ENCODE data around the gene SRRM3. TPM values are rescaled to one million over a fixed set of nuclear protein-coding genes. Genes with fewer than 3 reads are reported as not detected.
A peak's percentile ranks its signal among the peaks of the same experiment; 100 is the strongest.

SRRM3 gene
- polyA plus RNA-seq, 1 of the 3 experiments (the other 2 are of a cell fraction): 2.7 TPM

DNA sequence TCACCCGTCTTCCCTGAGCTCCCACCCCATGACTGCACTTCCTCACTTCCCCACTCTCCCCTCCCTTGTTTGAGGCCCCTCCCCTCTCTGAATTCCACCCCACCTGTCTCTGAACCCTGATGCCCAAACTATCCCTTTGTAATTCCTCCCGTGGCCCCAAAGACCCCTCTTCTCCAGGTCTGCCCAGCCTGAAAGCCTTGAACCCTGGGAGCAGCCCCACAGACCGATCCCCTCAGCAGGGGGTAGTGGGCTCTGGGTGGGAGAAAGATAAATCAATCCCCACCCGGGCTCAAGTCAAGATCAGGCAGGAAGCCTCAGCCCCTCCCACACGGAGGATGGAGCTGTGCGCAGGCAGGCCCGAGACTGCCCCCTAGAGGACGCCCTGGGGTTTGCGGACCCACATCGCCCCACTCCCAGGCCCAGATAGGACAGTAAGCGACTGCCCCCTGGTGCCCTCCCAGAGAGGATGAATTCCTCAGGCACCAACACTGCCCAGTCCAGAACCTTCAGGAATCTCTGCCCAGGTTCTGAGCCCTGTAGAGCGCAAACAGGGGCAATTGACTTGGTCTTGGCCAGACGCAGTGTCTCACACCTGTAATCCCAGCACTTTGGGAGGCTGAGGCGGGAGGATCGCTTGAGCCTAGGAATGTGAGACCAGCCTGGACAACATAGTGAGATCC lies 112.5 kb downstream of the SRRM3 start:
- Histone ChIP-seq H4K20me1 (ENCODE audit: insufficient read depth) (no peaks in the 10 kb centered on the region), H3K36me3 (replicated peaks in 1 of 2; ENCODE audit: control insufficient read depth in 1 of 2, insufficient read depth in 2 of 2, low read length in 1 of 2) (no peaks in the 10 kb centered on the region), H3K9me3 (no peaks in the 10 kb centered on the region), H3K4me1 (ENCODE audit: control insufficient read depth in 1 of 2, insufficient read depth in 2 of 2, low read depth in 1 of 2, low read length in 1 of 2) (peaks cover 4 to 26% of the 10 kb centered on the region in 2 experiments; a peak in 2 of 4 replicates), H3F3A (replicated peaks; ENCODE audit: insufficient read depth) (peaks cover 6% of the 10 kb centered on the region), H3K9me2 (no peaks in the 10 kb centered on the region), H3K9ac (no peak overlapping the region), H2AFZ (ENCODE audit: low read depth) (peak overlapping the region; percentile 79; the same call in 1 of the 2 replicates), H3K79me2 (ENCODE audit: insufficient read depth) (no peaks in the 10 kb centered on the region; the same call in 1 of the 2 replicates), H3K4me2 (no peak overlapping the region), H3K4me3 (ENCODE audit: low read depth in 2 of 2, low read length in 1 of 2) (no peak overlapping the region; a peak in 2 of 4 replicates), H3K27ac (ENCODE audit: low read depth in 2 of 2, low read length in 1 of 2) (no peak overlapping the region), H3K27me3 (ENCODE audit: insufficient read depth) (no peaks in the 10 kb centered on the region)
- ChIA-PET CTCF (interaction anchor here (0.5 to 21.0 kb wide), 44 partner anchors 9 to 400 kb away, joined by 3 to 774 read pairs (median 4); partner anchors contain the start of genes HSPB1 and SRRM3), POLR2A (interaction anchor here (0.7 to 1.5 kb wide), 7 partner anchors 11 to 136 kb away, joined by 3 to 7 read pairs (median 4); partner anchors contain the start of gene YWHAG)
- WGBS (ENCODE audit: low lambda C conversion rate): 13% methylated on average over 12 of the region's 15 CpGs
- DNase-seq: peak; percentile 97
- peak in 1 of 2 experiments; percentile 69; a peak in 3 of 4 replicates for TF ChIP-seq EP300 (IDR thresholded peaks at IDR 0.05; ENCODE audit: borderline replicate concordance in 1 of 2, low read depth in 1 of 2, low read length in 1 of 2)
- no peak; the same call in 1 of the 2 replicates for TF ChIP-seq RXRA (IDR thresholded peaks at IDR 0.05; ENCODE audit: borderline replicate concordance, low read depth)
- peak; percentile 96 for TF ChIP-seq CHD2 (IDR thresholded peaks at IDR 0.05; ENCODE audit: low read length, partially characterized antibody)
- TF ChIP-seq NRF1 (IDR thresholded peaks at IDR 0.05; ENCODE audit: low read depth, low read length): peak; percentile 64
- TF ChIP-seq RFX5 (IDR thresholded peaks at IDR 0.05; ENCODE audit: low read length): peak; percentile 77
- TF ChIP-seq TCF12 (IDR thresholded peaks at IDR 0.05): no peak; the same call in 1 of the 2 replicates
- TF ChIP-seq, protein P1, sequence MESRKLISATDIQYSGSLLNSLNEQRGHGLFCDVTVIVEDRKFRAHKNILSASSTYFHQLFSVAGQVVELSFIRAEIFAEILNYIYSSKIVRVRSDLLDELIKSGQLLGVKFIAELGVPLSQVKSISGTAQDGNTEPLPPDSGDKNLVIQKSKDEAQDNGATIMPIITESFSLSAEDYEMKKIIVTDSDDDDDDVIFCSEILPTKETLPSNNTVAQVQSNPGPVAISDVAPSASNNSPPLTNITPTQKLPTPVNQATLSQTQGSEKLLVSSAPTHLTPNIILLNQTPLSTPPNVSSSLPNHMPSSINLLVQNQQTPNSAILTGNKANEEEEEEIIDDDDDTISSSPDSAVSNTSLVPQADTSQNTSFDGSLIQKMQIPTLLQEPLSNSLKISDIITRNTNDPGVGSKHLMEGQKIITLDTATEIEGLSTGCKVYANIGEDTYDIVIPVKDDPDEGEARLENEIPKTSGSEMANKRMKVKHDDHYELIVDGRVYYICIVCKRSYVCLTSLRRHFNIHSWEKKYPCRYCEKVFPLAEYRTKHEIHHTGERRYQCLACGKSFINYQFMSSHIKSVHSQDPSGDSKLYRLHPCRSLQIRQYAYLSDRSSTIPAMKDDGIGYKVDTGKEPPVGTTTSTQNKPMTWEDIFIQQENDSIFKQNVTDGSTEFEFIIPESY (IDR thresholded peaks at IDR 0.05; ENCODE audit: borderline replicate concordance, low read depth): no peak
- TF ChIP-seq, protein P2, sequence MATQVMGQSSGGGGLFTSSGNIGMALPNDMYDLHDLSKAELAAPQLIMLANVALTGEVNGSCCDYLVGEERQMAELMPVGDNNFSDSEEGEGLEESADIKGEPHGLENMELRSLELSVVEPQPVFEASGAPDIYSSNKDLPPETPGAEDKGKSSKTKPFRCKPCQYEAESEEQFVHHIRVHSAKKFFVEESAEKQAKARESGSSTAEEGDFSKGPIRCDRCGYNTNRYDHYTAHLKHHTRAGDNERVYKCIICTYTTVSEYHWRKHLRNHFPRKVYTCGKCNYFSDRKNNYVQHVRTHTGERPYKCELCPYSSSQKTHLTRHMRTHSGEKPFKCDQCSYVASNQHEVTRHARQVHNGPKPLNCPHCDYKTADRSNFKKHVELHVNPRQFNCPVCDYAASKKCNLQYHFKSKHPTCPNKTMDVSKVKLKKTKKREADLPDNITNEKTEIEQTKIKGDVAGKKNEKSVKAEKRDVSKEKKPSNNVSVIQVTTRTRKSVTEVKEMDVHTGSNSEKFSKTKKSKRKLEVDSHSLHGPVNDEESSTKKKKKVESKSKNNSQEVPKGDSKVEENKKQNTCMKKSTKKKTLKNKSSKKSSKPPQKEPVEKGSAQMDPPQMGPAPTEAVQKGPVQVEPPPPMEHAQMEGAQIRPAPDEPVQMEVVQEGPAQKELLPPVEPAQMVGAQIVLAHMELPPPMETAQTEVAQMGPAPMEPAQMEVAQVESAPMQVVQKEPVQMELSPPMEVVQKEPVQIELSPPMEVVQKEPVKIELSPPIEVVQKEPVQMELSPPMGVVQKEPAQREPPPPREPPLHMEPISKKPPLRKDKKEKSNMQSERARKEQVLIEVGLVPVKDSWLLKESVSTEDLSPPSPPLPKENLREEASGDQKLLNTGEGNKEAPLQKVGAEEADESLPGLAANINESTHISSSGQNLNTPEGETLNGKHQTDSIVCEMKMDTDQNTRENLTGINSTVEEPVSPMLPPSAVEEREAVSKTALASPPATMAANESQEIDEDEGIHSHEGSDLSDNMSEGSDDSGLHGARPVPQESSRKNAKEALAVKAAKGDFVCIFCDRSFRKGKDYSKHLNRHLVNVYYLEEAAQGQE (IDR thresholded peaks at IDR 0.05; ENCODE audit: low read depth, low read length): 0 out of 2 replicates have a peak, but pooled peaks have one; percentile 62
- no peak; the same call in 1 of the 2 replicates for TF ChIP-seq NFIC (IDR thresholded peaks at IDR 0.05; ENCODE audit: borderline replicate concordance)
- 0 out of 2 replicates have a peak, but pooled peaks have one; percentile 39 for TF ChIP-seq FOXM1 (IDR thresholded peaks at IDR 0.05; ENCODE audit: low read depth)
- peak; percentile 100 for TF ChIP-seq RAD21 (IDR thresholded peaks at IDR 0.05; ENCODE audit: low read length)
- TF ChIP-seq, protein P3, sequence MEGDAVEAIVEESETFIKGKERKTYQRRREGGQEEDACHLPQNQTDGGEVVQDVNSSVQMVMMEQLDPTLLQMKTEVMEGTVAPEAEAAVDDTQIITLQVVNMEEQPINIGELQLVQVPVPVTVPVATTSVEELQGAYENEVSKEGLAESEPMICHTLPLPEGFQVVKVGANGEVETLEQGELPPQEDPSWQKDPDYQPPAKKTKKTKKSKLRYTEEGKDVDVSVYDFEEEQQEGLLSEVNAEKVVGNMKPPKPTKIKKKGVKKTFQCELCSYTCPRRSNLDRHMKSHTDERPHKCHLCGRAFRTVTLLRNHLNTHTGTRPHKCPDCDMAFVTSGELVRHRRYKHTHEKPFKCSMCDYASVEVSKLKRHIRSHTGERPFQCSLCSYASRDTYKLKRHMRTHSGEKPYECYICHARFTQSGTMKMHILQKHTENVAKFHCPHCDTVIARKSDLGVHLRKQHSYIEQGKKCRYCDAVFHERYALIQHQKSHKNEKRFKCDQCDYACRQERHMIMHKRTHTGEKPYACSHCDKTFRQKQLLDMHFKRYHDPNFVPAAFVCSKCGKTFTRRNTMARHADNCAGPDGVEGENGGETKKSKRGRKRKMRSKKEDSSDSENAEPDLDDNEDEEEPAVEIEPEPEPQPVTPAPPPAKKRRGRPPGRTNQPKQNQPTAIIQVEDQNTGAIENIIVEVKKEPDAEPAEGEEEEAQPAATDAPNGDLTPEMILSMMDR (IDR thresholded peaks at IDR 0.05): peak; percentile 100
- TF ChIP-seq MEF2A (IDR thresholded peaks at IDR 0.05; ENCODE audit: borderline replicate concordance, low read depth): no peak
- peak; percentile 100 for TF ChIP-seq SMC3 (IDR thresholded peaks at IDR 0.05; ENCODE audit: low read depth, low read length)
- TF ChIP-seq MXI1 (IDR thresholded peaks at IDR 0.05; ENCODE audit: low read depth, low read length): peak; percentile 80
- peak; percentile 90 for TF ChIP-seq RCOR1 (IDR thresholded peaks at IDR 0.05; ENCODE audit: low read length)
- no peak for TF ChIP-seq TEAD4 (IDR thresholded peaks at IDR 0.05; ENCODE audit: borderline replicate concordance, insufficient read depth)
- no peak for TF ChIP-seq JUND (IDR thresholded peaks at IDR 0.05)
- peak; percentile 46; the same call in 1 of the 2 replicates for TF ChIP-seq TAF1 (IDR thresholded peaks at IDR 0.05; ENCODE audit: borderline replicate concordance, low read depth, low read length)
- peak; percentile 56; the same call in 1 of the 2 replicates for TF ChIP-seq SIN3A (IDR thresholded peaks at IDR 0.05; ENCODE audit: borderline replicate concordance, low read depth, low read length)
- TF ChIP-seq, protein P4, sequence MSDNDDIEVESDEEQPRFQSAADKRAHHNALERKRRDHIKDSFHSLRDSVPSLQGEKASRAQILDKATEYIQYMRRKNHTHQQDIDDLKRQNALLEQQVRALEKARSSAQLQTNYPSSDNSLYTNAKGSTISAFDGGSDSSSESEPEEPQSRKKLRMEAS (IDR thresholded peaks at IDR 0.05; ENCODE audit: low read depth): peak; percentile 68; the same call in 1 of the 2 replicates
- no peak for TF ChIP-seq ELF1 (IDR thresholded peaks at IDR 0.05)
- TF ChIP-seq, protein P5, sequence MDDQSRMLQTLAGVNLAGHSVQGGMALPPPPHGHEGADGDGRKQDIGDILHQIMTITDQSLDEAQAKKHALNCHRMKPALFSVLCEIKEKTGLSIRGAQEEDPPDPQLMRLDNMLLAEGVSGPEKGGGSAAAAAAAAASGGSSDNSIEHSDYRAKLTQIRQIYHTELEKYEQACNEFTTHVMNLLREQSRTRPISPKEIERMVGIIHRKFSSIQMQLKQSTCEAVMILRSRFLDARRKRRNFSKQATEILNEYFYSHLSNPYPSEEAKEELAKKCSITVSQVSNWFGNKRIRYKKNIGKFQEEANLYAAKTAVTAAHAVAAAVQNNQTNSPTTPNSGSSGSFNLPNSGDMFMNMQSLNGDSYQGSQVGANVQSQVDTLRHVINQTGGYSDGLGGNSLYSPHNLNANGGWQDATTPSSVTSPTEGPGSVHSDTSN (IDR thresholded peaks at IDR 0.05): peak; percentile 40; the same call in 1 of the 2 replicates
- TF ChIP-seq GABPA (IDR thresholded peaks at IDR 0.05; ENCODE audit: low read depth): no peak
- TF ChIP-seq EZH2phosphoT487 (IDR thresholded peaks at IDR 0.05; ENCODE audit: borderline replicate concordance, low read depth): no peak
